Endodermal cell (in vitro differentiated cells): ENCODE measurements around the gene IL23A. TPM values are rescaled to one million over a fixed set of nuclear protein-coding genes. Genes with fewer than 3 reads are reported as not detected.

Experiments
- DNase-seq: peaks from one replicate; pipeline ENCODE4 v3.0.0-alpha.2; 2017
- H3K27ac ChIP-seq: 2 replicates; pipeline ENCODE4 v1.5.1; 2013; ENCODE audit warnings: mild to moderate bottlenecking, low read depth, low read length, moderate library complexity
- H3K27me3 ChIP-seq: 2 replicates; pipeline ENCODE4 v1.6.1; 2013; ENCODE audit warnings: mild to moderate bottlenecking, low read length, moderate library complexity; ENCODE audit not compliant: insufficient read depth, control insufficient read depth, poor library complexity, severe bottlenecking
- H3K36me3 ChIP-seq: 2 replicates; pipeline ENCODE4 v1.7.0; 2013; ENCODE audit warnings: mild to moderate bottlenecking, low read length, moderate library complexity; ENCODE audit not compliant: control insufficient read depth, insufficient read depth
- H3K4me1 ChIP-seq: one replicate; pipeline ENCODE4 v1.7.0; 2013; ENCODE audit warnings: low read length; ENCODE audit not compliant: control insufficient read depth, insufficient read depth
- H3K4me3 ChIP-seq: 2 replicates; pipeline ENCODE4 v1.5.1; 2013; ENCODE audit warnings: mild to moderate bottlenecking, low read length, moderate library complexity
- H3K9ac ChIP-seq: 2 replicates; pipeline ENCODE4 v1.6.1; 2013; ENCODE audit warnings: mild to moderate bottlenecking, low read length, moderate library complexity; ENCODE audit not compliant: poor library complexity, severe bottlenecking; ENCODE audit errors: extremely low read depth
- H3K9me3 ChIP-seq: 2 replicates; pipeline ENCODE4 v1.6.1; 2013; ENCODE audit warnings: mild to moderate bottlenecking, low read length, moderate library complexity; ENCODE audit not compliant: control insufficient read depth
- H3K27ac Mint-ChIP-seq: 2 replicates; pipeline ENCODE4 v1.8.0; 2020; ENCODE audit warnings: mixed read lengths
- H3K27me3 Mint-ChIP-seq: 2 replicates; pipeline ENCODE4 v1.8.0; 2021; ENCODE audit warnings: mild to moderate bottlenecking, mixed read lengths; ENCODE audit not compliant: insufficient read depth
- H3K36me3 Mint-ChIP-seq: 2 replicates; pipeline ENCODE4 v1.8.0; 2020; ENCODE audit warnings: low read depth, mixed read lengths
- H3K4me1 Mint-ChIP-seq: 2 replicates; pipeline ENCODE4 v1.8.0; 2020; ENCODE audit warnings: mixed read lengths
- H3K4me3 Mint-ChIP-seq: 2 replicates; pipeline ENCODE4 v1.8.0; 2020; ENCODE audit warnings: mild to moderate bottlenecking, moderate library complexity, mixed read lengths
- H3K9me3 Mint-ChIP-seq: 2 replicates; pipeline ENCODE4 v1.8.0; 2020; ENCODE audit warnings: mild to moderate bottlenecking, mixed read lengths
- CTCF ChIP-seq: fragments of 200-600 bp; sonication (generic); conservative IDR thresholded peaks from 2 replicates; pipeline ENCODE4 v1.5.0; 2021; ENCODE audit warnings: antibody characterized with exemption, mild to moderate bottlenecking
- WGBS, 2 experiments: methylation state at CpG; one replicate each; pipeline versions ENCODE4 v1.1.5 to v1.1.7; 2013; ENCODE audit warnings: missing lambda C conversion rate in 2 of 2, mixed read lengths in 1 of 2; ENCODE audit not compliant: insufficient coverage in 1 of 2, insufficient read length in 1 of 2; 5-methylcytosine and 5-hydroxymethylcytosine counted together
- total RNA-seq, 2 donors: library from RNA; stranded (reverse); fragmentation: NEBNext Ultra II Directional in 1 of 2; extraction: Animal tissue kit (Norgen Biotek cat#: 25700) in 1 of 2; gene quantifications; 2 replicates in 1 of 2; 3 replicates in 1 of 2; pipeline ENCODE4 v1.2.1, GENCODE V29; 2021

IL23A gene
- total RNA-seq, 2 donors from 2014 or later, result 4.6 to 10.4 TPM

- Mint-ChIP-seq H3K9me3 (no peaks in the 10 kb centered on the region), H3K36me3 (peaks cover 38% of the 10 kb centered on the region), H3K4me1 (peaks cover 3% of the 10 kb centered on the region), H3K27me3 (no peaks in the 10 kb centered on the region), H3K27ac (no peak overlapping the region), H3K4me3 (no peak overlapping the region)
- 91 to 94% methylated on average over 6 to 8 of the region's 8 CpGs for WGBS, 2 experiments
- TF ChIP-seq CTCF, result no peak
- Histone ChIP-seq H3K27me3 (no peaks in the 10 kb centered on the region), H3K9me3 (no peaks in the 10 kb centered on the region), H3K27ac (no peak overlapping the region), H3K4me3 (no peak overlapping the region), H3K9ac (no peak overlapping the region), H3K4me1 (no peaks in the 10 kb centered on the region), H3K36me3 (peaks cover 15% of the 10 kb centered on the region)
- no peak for DNase-seq
Observed at GRCh38 chr12:56326126-56326525, 12.6 kb upstream of the IL23A start.

- 93 to 98% methylated on average over 5 to 6 of the region's 6 CpGs for WGBS, 2 experiments
- Histone ChIP-seq H3K36me3 (peaks cover 15% of the 10 kb centered on the region), H3K4me1 (no peaks in the 10 kb centered on the region), H3K4me3 (no peak overlapping the region), H3K9ac (no peak overlapping the region), H3K9me3 (no peaks in the 10 kb centered on the region), H3K27me3 (no peaks in the 10 kb centered on the region), H3K27ac (no peak overlapping the region)
- H3K27ac Mint-ChIP-seq, result no peak overlapping the region
- no peaks in the 10 kb centered on the region for H3K27me3 Mint-ChIP-seq
- H3K4me1 Mint-ChIP-seq, result peaks cover 3% of the 10 kb centered on the region
- no peak for DNase-seq
- no peak for TF ChIP-seq CTCF
- H3K4me3 Mint-ChIP-seq, result no peak overlapping the region
- H3K9me3 Mint-ChIP-seq, result no peaks in the 10 kb centered on the region
- peaks cover 38% of the 10 kb centered on the region for H3K36me3 Mint-ChIP-seq
Observed at GRCh38 chr12:56326533-56326932, 12.2 kb upstream of the IL23A start.

GRCh38 chr12:56330936-56331490 lies 7.7 kb upstream of the IL23A start:
- Histone ChIP-seq H3K4me3 (no peak overlapping the region), H3K27me3 (no peaks in the 10 kb centered on the region), H3K9ac (no peak overlapping the region), H3K36me3 (no peaks in the 10 kb centered on the region), H3K9me3 (no peaks in the 10 kb centered on the region), H3K27ac (no peak overlapping the region), H3K4me1 (no peaks in the 10 kb centered on the region)
- H3K9me3 Mint-ChIP-seq, result no peaks in the 10 kb centered on the region
- no peak for DNase-seq
- no peak overlapping the region for H3K4me3 Mint-ChIP-seq
- H3K4me1 Mint-ChIP-seq, result peaks cover 12% of the 10 kb centered on the region
- H3K36me3 Mint-ChIP-seq, result peaks cover 13% of the 10 kb centered on the region
- H3K27ac Mint-ChIP-seq, result no peak overlapping the region
- TF ChIP-seq CTCF, result no peak
- 96 to 99% methylated on average over 2 to 7 of the region's 7 CpGs for WGBS, 2 experiments
- H3K27me3 Mint-ChIP-seq, result no peaks in the 10 kb centered on the region
